ENCODE data around the gene USP17L5. TPM values are rescaled to one million over a fixed set of nuclear protein-coding genes. Genes with fewer than 3 reads are reported as not detected.
"Not testable (repeated sequence)": the region's sequence is repeated elsewhere in the genome, so short reads cannot be mapped to it uniquely, and the experiment has no call there.

Gene USP17L5
- not detected for total RNA-seq
- not detected for polyA plus RNA-seq
- long read RNA-seq, donor 1 = 0 reads
- long read RNA-seq, donor 2 = 0 reads
- long read RNA-seq, donor 3 = 0 reads
- long read RNA-seq, donor 4 = 0 reads

GRCh38 chr4:9339103-9339502, at the start of gene USP17L5:
USP17L5 (plus strand) TSS chr4:9339403; CDS start chr4:9339403, 0 bp downstream.
- intact Hi-C loops (cut with DNase I); ATAC-seq: not testable (repeated sequence)

GRCh38 chr4:9324191-9324590, 15.0 kb upstream of the USP17L5 start:
- DNase-seq; H3K4me1 ChIP-seq (ENCODE audit: control insufficient read depth, insufficient read depth, low read length); ATAC-seq; H3K4me3 ChIP-seq (ENCODE audit: low read length); H3K9me3 ChIP-seq (ENCODE audit: control insufficient read depth, low read length); intact Hi-C loops (cut with DNase I); H3K27me3 ChIP-seq (ENCODE audit: control insufficient read depth, insufficient read depth); H3K27ac ChIP-seq (ENCODE audit: low read length): not testable (repeated sequence)
- WGBS = 90% methylated on average over 1 of the region's 13 CpGs

More at GRCh38 chr4:9339103-9339502, at the start of gene USP17L5:
- not testable (repeated sequence) for DNase-seq; H3K4me1 ChIP-seq (ENCODE audit: control insufficient read depth, insufficient read depth, low read length); H3K27ac ChIP-seq (ENCODE audit: low read length); H3K4me3 ChIP-seq (ENCODE audit: low read length); H3K9me3 ChIP-seq (ENCODE audit: control insufficient read depth, low read length); H3K27me3 ChIP-seq (ENCODE audit: control insufficient read depth, insufficient read depth)
- no CpG with 5 or more reads among the region's 15 CpGs for WGBS

GRCh38 chr4:9324865-9325264, 14.3 kb upstream of the USP17L5 start, which contains the start of gene USP17L24:
USP17L24 (plus strand) TSS chr4:9325165; CDS start chr4:9325165, 0 bp downstream.
- intact Hi-C loops (cut with DNase I); DNase-seq; H3K4me3 ChIP-seq (ENCODE audit: low read length); H3K4me1 ChIP-seq (ENCODE audit: control insufficient read depth, insufficient read depth, low read length); H3K27ac ChIP-seq (ENCODE audit: low read length); ATAC-seq; H3K9me3 ChIP-seq (ENCODE audit: control insufficient read depth, low read length); H3K27me3 ChIP-seq (ENCODE audit: control insufficient read depth, insufficient read depth): not testable (repeated sequence)
- no CpG with 5 or more reads among the region's 15 CpGs for WGBS

- H3K4me3 ChIP-seq (ENCODE audit: low read length); H3K27ac ChIP-seq (ENCODE audit: low read length); ATAC-seq; DNase-seq; H3K9me3 ChIP-seq (ENCODE audit: control insufficient read depth, low read length); H3K27me3 ChIP-seq (ENCODE audit: control insufficient read depth, insufficient read depth); intact Hi-C loops (cut with DNase I); H3K4me1 ChIP-seq (ENCODE audit: control insufficient read depth, insufficient read depth, low read length): not testable (repeated sequence)
- WGBS = no CpG with 5 or more reads among the region's 15 CpGs
Observed at GRCh38 chr4:9329611-9330010, 9.6 kb upstream of the USP17L5 start, which contains the start of gene USP17L25. USP17L25 (plus strand) TSS chr4:9329911; CDS start chr4:9329911, 0 bp downstream.

GRCh38 chr4:9334358-9334757, 4.8 kb upstream of the USP17L5 start, which contains the start of gene USP17L26:
USP17L26 (plus strand) TSS chr4:9334658; CDS start chr4:9334658, 0 bp downstream.
- intact Hi-C loops (cut with DNase I); H3K4me1 ChIP-seq (ENCODE audit: control insufficient read depth, insufficient read depth, low read length); H3K27ac ChIP-seq (ENCODE audit: low read length); DNase-seq; H3K4me3 ChIP-seq (ENCODE audit: low read length); ATAC-seq; H3K27me3 ChIP-seq (ENCODE audit: control insufficient read depth, insufficient read depth); H3K9me3 ChIP-seq (ENCODE audit: control insufficient read depth, low read length): not testable (repeated sequence)
- WGBS = 91% methylated on average over 10 of the region's 15 CpGs

GRCh38 chr4:9343848-9344247, 4.6 kb downstream of the USP17L5 start, which contains the start of gene USP17L27:
USP17L27 (plus strand) TSS chr4:9344148; CDS start chr4:9344148, 0 bp downstream.
- H3K27ac ChIP-seq (ENCODE audit: low read length); ATAC-seq; H3K9me3 ChIP-seq (ENCODE audit: control insufficient read depth, low read length); DNase-seq; H3K4me3 ChIP-seq (ENCODE audit: low read length); H3K4me1 ChIP-seq (ENCODE audit: control insufficient read depth, insufficient read depth, low read length); intact Hi-C loops (cut with DNase I); H3K27me3 ChIP-seq (ENCODE audit: control insufficient read depth, insufficient read depth): not testable (repeated sequence)
- no CpG with 5 or more reads among the region's 15 CpGs for WGBS

GRCh38 chr4:9348593-9348992, 9.4 kb downstream of the USP17L5 start, which contains the start of gene USP17L28:
USP17L28 (plus strand) TSS chr4:9348893; CDS start chr4:9348893, 0 bp downstream.
- DNase-seq; H3K9me3 ChIP-seq (ENCODE audit: control insufficient read depth, low read length); ATAC-seq; H3K27ac ChIP-seq (ENCODE audit: low read length); H3K4me1 ChIP-seq (ENCODE audit: control insufficient read depth, insufficient read depth, low read length); intact Hi-C loops (cut with DNase I); H3K27me3 ChIP-seq (ENCODE audit: control insufficient read depth, insufficient read depth); H3K4me3 ChIP-seq (ENCODE audit: low read length): not testable (repeated sequence)
- no CpG with 5 or more reads among the region's 15 CpGs for WGBS

- H3K27ac ChIP-seq (ENCODE audit: low read length); H3K9me3 ChIP-seq (ENCODE audit: control insufficient read depth, low read length); DNase-seq; H3K4me1 ChIP-seq (ENCODE audit: control insufficient read depth, insufficient read depth, low read length); H3K4me3 ChIP-seq (ENCODE audit: low read length); H3K27me3 ChIP-seq (ENCODE audit: control insufficient read depth, insufficient read depth); intact Hi-C loops (cut with DNase I); ATAC-seq: not testable (repeated sequence)
- WGBS = 94% methylated on average over 13 of the region's 18 CpGs
Observed at GRCh38 chr4:9350866-9351265, 11.7 kb downstream of the USP17L5 start.

GRCh38 chr4:9353338-9353737, 14.1 kb downstream of the USP17L5 start, which contains the start of gene USP17L29:
USP17L29 (plus strand) TSS chr4:9353638; CDS start chr4:9353638, 0 bp downstream.
- ATAC-seq; intact Hi-C loops (cut with DNase I): not testable (repeated sequence)

GRCh38 chr4:9362829-9363228, 23.6 kb downstream of the USP17L5 start, which contains the start of gene USP17L30:
USP17L30 (plus strand) TSS chr4:9363129; CDS start chr4:9363129, 0 bp downstream.
- DNase-seq; H3K27ac ChIP-seq (ENCODE audit: low read length); intact Hi-C loops (cut with DNase I); H3K4me3 ChIP-seq (ENCODE audit: low read length); H3K9me3 ChIP-seq (ENCODE audit: control insufficient read depth, low read length); H3K4me1 ChIP-seq (ENCODE audit: control insufficient read depth, insufficient read depth, low read length); H3K27me3 ChIP-seq (ENCODE audit: control insufficient read depth, insufficient read depth); ATAC-seq: not testable (repeated sequence)
- no CpG with 5 or more reads among the region's 15 CpGs for WGBS

More at GRCh38 chr4:9353338-9353737, 14.1 kb downstream of the USP17L5 start, which contains the start of gene USP17L29:
- not testable (repeated sequence) for H3K9me3 ChIP-seq (ENCODE audit: control insufficient read depth, low read length); H3K27me3 ChIP-seq (ENCODE audit: control insufficient read depth, insufficient read depth); DNase-seq; H3K4me1 ChIP-seq (ENCODE audit: control insufficient read depth, insufficient read depth, low read length); H3K4me3 ChIP-seq (ENCODE audit: low read length); H3K27ac ChIP-seq (ENCODE audit: low read length)
- WGBS = no CpG with 5 or more reads among the region's 15 CpGs

GRCh38 chr4:9379881-9380280, 40.7 kb downstream of the USP17L5 start:
- H3K9me3 ChIP-seq (ENCODE audit: control insufficient read depth, low read length); H3K4me1 ChIP-seq (ENCODE audit: control insufficient read depth, insufficient read depth, low read length); H3K27ac ChIP-seq (ENCODE audit: low read length); ATAC-seq; H3K27me3 ChIP-seq (ENCODE audit: control insufficient read depth, insufficient read depth); DNase-seq; intact Hi-C loops (cut with DNase I); H3K4me3 ChIP-seq (ENCODE audit: low read length): not testable (repeated sequence)
- 51% methylated on average over 1 of the region's 1 CpG for WGBS
